ENCODE results near the gene GPRIN1. TPM values are rescaled to one million over a fixed set of nuclear protein-coding genes. Genes with fewer than 3 reads are reported as not detected.

Gene GPRIN1
- total and polyA plus RNA-seq, 2 donors (not counting 1 experiment from before 2014, with no cell fraction given): 0.72 to 2.1 TPM

DNA sequence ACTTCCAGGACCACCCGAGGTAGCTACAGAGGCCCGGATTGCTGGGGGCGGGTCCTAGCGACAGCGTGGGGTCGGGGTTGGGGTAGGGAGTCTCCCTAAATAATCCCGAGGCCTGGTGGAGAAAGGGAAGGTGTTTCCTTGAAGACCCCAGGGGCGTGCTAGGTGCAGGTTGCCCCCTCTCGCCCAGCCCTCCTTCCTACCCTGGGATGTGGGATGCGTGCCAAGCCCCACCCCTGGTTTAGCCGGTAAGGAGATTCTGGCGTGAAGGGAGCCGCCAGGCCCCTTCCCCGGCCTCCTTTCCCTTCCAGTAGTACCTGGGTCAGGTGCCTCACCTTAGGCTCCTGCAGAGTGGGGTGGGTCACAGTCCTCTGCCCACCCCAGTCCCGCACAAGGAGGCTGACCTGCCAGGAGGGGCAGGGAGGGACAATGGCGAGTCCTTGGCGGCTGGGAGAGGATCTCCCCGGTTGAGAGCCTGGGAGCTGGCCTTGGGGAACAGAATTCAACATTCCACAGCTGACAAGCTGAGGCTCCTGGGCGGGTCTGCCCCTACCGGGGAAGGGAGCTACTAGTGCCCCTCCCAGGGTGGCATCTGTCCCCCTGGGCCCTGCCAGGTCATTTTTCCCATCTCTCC, 38.0 kb upstream of the GPRIN1 start:
- H3K4me2 ChIP-seq (replicated peaks; ENCODE audit: low read depth, low read length, poor library complexity, severe bottlenecking): peak overlapping the region; percentile 92
- TF ChIP-seq EZH2 (IDR thresholded peaks at IDR 0.05; ENCODE audit: borderline replicate concordance, insufficient read depth, low read depth, low read length, poor library complexity, severe bottlenecking): no peak
- TF ChIP-seq CTCF (IDR thresholded peaks at IDR 0.05): no peak
- H3K4me3 ChIP-seq (ENCODE audit: control extremely low read depth in 1 of 5, extremely low read depth in 1 of 5, insufficient read depth in 1 of 5, low read depth in 2 of 5, low read length in 4 of 5): peak overlapping the region in 4 of 5 experiments; percentile 51 to 72 (median 66)
- POLR2A ChIA-PET: interaction anchor here (1.0 to 2.2 kb wide), 5 partner anchors 18 to 703 kb away, joined by 3 to 12 read pairs (median 4); partner anchors contain the start of genes EIF4E1B, FAF2, LMAN2 and SNCB
- peak overlapping the region in 1 of 2 donors; percentile 68 for H3K27ac ChIP-seq (ENCODE audit: low read length in 2 of 2)
- intact Hi-C loops (cut with micrococcal nuclease): loop anchor here (1.0 to 2.0 kb wide), 9 partner anchors 12 to 259 kb away; partner anchors contain the start of genes CLTB, EIF4E1B, FAF2 and GPRIN1
- no peaks in the 10 kb centered on the region for H3K9me3 Mint-ChIP-seq (ENCODE audit: insufficient read depth)
- DNase-seq (peak; percentile 31), ATAC-seq (ENCODE audit: low read depth) (no peak)
- peaks cover 0 to 5% of the 10 kb centered on the region in 2 experiments for H3K36me3 ChIP-seq (replicated peaks in 1 of 2; ENCODE audit: control extremely low read depth in 1 of 2, control insufficient read depth in 1 of 2, extremely low read depth in 1 of 2, insufficient read depth in 2 of 2, low read length in 1 of 2)
- no peaks in the 10 kb centered on the region for H3K9me3 ChIP-seq (ENCODE audit: control extremely low read depth in 1 of 3, control insufficient read depth in 2 of 3, insufficient read depth in 1 of 3, low read length in 2 of 3)
- peaks cover 28 to 59% of the 10 kb centered on the region in 2 donors for H3K4me1 ChIP-seq (ENCODE audit: control insufficient read depth in 2 of 2, insufficient read depth in 2 of 2, low read length in 2 of 2)
- no peaks in the 10 kb centered on the region for H3K27me3 Mint-ChIP-seq
- peak overlapping the region; percentile 59 for H3K27ac Mint-ChIP-seq
- peak overlapping the region; percentile 83 for H3K9ac ChIP-seq (ENCODE audit: low read length)
- H3K27me3 ChIP-seq (replicated peaks in 1 of 4; ENCODE audit: control extremely low read depth in 1 of 4, control insufficient read depth in 3 of 4, insufficient read depth in 4 of 4, low read length in 3 of 4): no peaks in the 10 kb centered on the region
- peak overlapping the region; percentile 92 for H3K4me3 Mint-ChIP-seq
- peaks cover 14% of the 10 kb centered on the region for H3K79me2 ChIP-seq (ENCODE audit: control insufficient read depth, insufficient read depth, low read length)
- CTCF ChIA-PET: interaction anchor here (1.3 to 6.8 kb wide), 3 partner anchors 11 to 105 kb away, joined by 6 to 76 read pairs (median 7); partner anchors contain the start of genes EIF4E1B and SNCB
- no peaks in the 10 kb centered on the region for H4K20me1 ChIP-seq (ENCODE audit: control insufficient read depth, insufficient read depth, low read length, poor library complexity, severe bottlenecking)
- peak overlapping the region; percentile 84 for H2AFZ ChIP-seq (ENCODE audit: insufficient read depth, low read depth, low read length, poor library complexity, severe bottlenecking)
- H3K4me1 Mint-ChIP-seq: peaks cover 56% of the 10 kb centered on the region
- 52% methylated on average over 11 of the region's 20 CpGs for WGBS (ENCODE audit: insufficient coverage)

All from B cell (primary cell).